ENCODE data around the gene IMPACT.

Gene IMPACT

DNA sequence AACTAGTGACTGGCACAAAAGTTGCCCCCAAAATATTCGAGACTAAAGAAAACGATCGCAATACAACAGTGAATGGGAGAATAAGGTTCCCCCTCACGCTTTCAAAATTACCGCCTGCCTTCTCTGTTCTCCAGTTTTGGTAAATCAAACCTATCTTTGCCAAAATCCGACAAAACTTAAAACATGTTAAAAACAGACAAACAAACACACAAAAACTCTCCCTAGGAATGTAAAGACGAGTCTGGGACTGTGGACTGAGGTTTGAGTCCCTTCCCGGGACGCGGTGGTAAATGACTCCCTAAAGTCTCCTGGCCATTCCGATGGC is 435 bp upstream of the IMPACT start:
- no peak for DNase-seq

DNA sequence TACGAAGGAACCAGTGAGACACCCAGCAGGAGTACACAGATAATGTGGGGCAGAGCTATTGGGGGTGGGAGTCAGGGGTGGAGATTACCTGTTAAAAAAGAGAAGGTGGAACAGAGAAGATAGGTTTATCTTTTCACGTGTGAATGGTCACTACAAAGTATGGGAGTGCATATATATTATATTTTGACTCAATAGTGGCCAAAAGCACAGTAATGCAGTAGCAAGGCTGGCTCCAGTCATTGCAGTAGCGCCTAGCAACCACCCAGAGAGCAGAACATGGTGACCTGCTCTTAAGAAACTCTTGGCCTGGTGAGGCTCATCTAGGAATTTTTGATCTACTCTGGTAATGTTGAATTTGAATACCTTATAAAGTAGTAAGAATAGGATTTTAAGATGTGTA is 1.0 kb downstream of the IMPACT start:
- no peak for DNase-seq

DNA sequence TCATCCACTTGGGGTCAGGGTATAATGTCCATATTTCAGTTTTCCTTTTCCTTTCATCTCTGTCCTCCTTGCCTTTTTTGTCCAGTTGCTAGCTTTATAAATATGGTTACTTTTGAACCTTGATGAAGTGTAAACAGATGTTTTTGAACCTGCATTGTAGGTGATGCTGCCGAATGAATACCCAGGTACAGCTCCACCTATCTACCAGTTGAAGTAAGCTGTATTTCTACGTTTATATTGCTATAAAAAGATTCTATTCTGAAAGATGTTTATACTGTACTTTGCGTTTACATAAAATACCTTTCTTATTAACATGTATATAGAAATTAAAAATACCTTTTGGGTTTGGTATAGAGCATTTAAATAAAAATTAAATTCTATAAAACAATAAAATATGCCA is 2.2 kb downstream of the IMPACT start:
- DNase-seq, result no peak

DNA sequence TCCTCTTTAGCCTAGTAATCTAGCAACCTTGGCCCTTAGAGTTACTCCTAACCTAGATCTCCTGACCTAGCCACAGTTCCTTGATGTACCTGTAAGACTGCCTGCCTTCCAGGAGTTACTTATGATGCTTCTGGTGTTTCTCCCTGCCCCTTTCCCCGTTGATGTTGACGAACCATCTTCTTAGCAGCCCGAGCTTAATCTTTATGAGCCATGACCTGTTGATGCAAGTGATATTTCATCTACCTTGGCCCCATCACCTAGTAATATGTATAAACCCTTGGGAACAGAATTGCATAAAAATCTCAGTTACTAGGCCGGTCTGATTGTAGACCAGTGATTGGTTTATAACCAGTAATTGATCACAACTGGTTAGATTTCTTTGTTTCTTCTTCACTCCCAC is 2.7 kb downstream of the IMPACT start:
- DNase-seq, result no peak

DNA sequence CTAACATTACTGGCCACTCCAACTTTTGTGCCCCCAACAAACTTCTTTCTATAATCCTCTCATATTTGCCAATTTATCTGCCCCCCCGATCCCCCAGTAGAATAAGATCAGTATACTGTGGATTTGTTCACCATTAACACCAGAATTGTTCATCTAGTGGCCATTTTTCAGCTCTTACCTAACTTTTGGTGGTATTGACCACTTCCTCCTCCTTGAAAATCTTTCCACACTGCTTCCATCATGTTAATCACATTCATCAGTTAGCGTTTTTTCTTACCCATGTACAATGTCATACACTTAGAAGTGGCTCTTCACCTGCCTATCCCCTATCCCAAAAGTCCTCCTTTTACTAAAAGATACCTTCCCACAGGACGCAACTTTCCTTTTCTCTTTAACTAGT is 6.1 kb downstream of the IMPACT start:
- DNase-seq, result no peak

DNA sequence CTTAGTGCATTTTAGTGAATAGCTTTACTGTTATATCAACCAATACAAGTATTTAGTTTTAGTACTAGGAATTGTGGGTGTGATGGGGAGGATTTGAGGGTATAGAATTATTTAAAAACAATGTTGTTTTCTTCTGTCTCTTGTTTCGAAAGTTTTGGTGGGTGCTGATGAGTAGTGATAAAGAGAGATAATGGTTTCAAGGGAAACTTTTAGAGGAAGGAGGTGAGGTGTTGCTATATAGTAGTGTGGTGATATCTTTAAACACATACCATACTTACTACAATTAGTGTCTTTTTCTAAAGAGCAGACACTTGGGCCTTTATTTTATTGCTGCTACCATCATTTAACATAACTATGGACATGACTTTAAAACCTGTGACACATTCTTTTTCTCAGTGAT is 10.5 kb downstream of the IMPACT start:
- no peak for DNase-seq

DNA sequence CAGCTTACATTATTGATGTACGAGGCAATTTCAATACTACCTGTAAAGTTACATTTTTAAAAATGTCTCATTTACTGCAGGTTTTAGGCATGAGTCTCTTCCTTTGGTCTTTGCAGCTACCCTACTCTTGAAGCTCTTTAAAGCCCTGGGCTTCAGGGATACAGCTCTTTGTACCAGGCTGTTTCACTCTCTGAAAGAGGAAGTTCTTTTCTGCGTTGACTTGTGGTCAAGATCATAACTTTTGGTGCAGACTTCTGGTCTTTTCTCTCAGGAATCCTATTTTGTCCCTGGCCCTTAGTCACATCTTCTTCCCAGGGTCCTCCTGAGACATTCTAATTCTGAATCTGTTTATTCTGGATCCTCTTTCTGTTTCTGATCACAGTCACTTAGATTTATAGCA is 17.4 kb downstream of the IMPACT start:
- no peak for DNase-seq

DNA sequence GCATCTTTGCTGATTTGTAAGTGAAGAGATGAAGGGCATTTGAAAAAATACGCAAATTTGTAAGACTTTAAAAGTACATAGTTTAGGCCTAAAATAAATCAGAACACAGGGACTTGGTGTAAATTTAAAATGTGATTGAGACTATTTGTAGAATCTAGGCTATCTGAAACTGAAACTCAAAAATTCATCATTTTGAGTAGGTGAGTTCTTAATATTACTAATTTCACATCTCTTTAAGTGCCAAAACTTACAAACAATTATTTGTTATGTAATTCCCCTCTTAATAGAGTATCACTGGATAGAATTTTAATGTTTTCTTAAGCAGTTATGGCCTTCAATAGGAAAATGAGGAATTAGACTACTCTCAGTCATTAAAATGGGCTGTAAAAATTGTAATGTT is 20.0 kb downstream of the IMPACT start:
- DNase-seq, result no peak

DNA sequence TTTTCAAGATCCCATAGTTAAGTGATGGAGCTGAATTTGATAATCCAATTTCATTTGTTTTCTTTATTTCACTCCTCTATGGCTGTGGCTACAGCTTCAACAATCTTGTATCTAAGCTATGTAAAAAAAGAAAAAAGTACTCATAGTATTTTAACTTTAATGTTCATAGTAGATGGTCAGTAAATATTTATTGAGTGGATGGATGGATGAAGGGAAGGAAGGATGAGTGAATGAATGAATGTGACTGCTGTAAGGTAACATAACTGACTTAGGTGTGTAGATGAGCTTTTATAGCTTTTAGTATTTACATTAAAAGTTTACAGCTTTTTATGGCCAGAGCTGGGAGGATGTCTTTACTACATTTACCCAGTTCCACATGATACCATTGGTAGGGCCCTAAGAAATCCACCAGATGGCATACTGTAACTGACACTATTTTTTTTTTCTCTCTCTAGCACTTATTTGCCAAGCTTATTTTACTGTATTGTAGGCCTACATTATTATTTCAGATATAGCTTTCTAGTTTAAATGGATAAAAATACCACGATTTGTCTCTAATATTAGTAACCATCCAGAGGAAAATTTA is 20.6 kb downstream of the IMPACT start:
- no peak for DNase-seq

DNA sequence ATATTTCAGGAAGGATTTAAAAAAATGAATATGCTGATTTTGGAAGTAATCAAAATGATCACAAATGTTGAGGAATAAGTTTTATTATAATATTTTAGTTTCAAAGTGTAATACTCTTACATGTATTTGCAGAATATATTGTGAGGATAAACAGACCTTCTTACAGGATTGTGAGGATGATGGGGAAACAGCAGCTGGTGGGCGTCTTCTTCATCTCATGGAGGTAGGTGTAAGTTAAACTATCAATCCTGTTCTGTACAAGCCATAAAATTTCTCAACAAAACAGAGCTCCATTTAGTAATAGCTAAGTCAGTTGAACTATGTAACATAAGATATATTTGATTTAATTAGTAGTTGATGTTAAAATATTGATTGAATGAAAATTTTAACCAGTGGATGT is 21.5 kb downstream of the IMPACT start:
- DNase-seq, result no peak

DNA sequence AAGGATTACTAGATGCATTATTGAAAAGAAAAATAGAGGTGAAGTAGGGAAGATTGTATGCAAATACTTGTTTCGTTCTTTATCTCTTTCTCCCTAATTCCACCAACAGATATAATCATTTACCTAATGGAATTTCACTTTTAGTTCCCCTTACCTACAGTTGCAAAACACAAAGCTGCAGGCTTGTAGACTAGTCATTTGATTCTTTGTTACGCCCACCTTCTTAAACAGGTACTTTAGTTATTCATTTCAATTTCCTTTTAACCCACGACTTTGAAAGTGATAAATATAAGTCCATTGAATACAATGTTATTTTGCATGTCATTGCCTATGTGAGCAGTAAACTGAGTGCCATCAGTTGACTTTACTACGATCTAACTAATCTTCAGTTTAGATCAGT is 30.1 kb downstream of the IMPACT start:
- no peak for DNase-seq

DNA sequence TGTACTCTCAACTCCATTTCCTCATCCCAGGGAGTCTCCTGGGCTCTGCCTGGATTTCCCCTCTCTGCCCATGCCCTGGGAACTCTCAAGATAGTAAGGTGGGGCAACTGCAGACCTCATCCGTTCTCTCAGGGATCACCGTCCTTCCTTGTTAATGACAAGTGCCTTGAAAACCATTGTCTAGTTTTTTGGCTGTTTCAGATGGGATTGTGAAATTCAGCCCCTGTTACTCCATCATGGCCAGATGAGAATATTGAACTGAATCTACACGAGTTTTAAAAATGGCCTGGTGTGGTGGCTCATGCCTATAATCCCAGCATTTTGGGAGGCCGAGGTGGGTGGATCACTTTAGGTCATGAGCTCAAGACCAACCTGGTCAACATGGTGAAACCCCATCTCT is 33.3 kb downstream of the IMPACT start:
- no peak for DNase-seq

DNA sequence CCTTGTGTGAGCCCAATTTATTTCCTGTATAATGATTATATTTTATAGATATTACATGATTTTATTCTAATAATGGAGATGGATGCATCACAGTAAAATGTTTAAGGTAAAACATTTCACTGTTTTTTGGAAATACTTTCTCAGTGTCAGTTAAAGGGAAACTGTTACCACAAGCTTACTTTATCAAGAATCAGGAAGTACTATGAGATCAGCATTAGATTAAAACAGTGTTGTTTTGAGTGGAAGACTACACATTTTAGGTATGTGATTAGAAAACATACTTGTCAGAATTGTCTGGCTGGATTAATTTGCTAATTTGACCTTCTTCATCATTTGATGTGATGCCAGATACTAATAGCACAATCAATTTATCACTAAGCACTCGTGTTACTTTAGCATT is 33.9 kb downstream of the IMPACT start, which contains the start of gene HRH4:
Gene HRH4, plus strand, starts transcription at position 250 of the 400 bp plus-strand sequence. Its CDS starts 92 bp downstream, at position 342.
- DNase-seq, result no peak

DNA sequence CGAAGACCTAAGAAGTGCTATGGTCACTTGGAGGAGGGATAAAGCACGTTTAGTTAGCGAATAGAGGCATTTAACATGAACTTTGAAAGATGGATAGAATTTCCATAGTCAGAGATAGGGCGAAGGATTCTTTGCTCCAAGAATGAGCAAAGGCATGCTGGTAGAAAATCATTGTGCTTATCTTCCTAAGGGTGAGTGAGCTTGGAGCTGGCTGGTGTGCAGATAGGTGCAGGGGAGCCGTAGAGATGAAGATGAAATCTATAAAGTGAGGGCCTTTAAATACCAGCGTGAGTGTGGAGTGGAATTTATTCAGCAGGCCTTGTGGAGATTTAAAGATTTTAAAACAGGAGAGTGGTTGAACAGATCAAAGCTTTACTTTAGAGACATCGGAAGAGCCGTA is 35.5 kb downstream of the IMPACT start:
- no peak for DNase-seq

DNA sequence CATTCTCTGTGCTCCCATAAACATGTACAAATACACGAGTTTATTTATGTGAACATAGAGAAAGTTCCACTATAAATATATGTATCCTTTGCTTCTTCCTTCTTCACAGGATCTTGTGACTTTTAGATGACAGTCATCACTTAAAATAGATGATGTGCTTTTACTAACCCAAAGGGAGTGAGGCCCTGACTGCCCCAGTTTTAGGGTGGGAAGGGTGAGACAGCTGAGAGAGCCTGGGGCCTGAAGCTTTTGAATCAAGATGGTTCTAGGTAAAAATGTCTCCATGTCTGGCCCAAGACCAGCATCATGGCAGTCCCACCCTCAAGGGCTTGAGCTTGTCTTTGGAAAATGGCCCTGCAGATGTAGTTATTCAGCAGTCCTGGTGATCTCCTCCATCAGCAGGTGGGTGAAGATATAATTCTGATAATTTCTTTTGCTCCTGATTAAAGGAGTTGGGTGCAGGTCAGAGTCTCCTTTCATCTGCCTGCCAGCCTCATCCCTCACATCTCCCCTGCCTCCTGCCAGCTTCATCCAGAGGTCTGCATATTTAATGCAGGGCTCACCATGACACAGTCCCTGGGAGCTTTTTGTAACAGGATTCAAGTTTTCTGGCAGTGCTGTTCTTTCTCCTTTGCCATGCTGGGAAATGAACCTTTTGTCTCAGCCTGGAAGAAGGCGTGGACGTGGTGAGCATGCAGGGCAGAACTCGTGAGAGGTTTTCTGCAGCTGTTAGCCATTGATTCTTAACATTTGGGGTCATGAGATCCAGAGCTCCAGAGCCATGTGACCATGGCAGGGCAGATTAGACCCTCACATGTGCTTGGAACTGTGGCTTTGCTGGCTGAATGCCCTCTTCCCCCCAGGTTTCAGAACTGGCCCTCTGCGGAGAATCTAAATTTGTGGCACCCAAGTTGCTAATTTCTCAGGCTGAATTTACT is 36.6 kb downstream of the IMPACT start:
- no peak for DNase-seq

DNA sequence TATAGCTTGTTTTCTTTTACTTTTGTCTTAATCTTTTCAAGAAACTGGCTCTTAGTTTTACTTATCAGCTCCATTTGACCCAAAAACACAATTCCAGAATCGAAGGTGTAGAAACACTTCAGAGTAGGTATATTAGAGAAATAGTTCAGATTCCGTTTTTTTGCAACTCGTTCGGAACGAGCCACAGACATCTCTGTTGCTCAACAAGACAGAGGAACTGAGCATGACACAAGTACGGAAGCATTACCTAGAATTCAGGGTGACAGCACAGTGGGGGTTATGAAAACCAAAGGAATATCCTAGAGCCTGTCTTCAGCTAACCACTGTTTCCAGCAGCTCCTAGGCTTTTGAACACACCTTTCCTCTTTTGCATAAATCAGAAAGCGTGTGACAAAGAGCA is 39.0 kb downstream of the IMPACT start:
- no peak for DNase-seq

DNA sequence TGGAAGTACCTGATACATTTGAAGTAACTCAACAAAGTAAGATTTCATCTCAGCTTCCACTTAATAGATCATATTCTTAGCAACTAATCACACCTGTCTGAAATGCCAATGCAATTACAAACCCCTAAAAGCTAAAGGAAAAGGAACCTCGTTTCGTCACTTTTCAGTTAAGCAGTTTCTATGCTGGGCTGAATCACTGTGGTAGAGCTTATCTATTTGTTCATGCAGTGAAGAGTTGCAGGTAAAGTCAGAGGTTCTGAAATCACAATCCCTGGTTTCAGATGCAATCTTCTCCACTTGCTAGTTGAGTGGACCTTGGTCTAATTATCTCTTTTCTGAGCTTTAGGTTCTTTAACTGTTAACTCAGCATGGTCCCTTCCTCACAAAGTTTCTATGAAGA is 40.3 kb downstream of the IMPACT start:
- no peak for DNase-seq

DNA sequence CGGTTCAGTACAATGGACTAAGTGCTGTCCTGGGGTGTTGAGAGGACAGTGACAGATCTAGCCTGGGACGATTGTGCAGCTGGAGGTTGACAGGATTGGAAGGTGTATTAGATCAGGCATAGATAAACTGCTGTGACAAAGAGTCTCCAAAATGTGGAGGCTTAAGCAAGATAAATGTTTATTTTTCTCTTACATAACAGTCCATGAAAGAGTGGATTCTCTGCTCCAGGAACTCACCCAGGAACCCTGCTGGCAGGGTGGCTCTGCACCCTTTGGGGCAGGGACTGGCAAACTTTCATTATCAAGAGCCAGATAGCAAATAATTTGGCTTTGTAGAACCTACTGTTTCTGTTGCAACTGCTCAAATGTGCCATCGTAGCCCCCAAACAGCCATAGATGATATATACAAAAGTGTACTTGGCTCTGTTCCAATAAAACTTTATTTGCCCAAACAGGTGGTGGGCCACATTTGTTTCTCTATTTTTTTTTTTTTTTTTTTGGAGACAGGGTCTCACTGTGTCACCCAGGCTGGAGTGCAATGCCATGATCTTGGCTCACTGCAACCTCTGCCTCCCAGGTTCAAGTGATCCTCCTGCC is 43.6 kb downstream of the IMPACT start:
- no peak for DNase-seq

DNA sequence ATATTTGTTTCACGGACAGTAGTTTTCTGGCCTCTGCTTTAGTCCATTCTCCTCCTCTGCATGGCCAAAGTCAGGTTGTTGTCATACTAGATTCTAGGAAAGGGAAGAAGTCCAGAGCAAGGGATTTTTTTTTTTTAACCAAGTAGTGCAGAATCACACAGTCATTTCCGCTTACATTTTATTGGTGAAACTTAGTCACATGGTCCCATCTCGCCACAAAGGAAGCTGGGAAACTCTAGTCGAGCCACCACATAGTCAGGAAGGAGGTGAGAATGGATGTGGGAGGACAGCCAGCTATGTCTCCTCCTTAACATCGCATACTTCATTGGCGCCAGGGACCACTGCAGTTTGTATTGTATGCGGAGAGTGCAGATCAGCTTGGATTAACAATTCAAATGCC is 44.3 kb downstream of the IMPACT start:
- no peak for DNase-seq

DNA sequence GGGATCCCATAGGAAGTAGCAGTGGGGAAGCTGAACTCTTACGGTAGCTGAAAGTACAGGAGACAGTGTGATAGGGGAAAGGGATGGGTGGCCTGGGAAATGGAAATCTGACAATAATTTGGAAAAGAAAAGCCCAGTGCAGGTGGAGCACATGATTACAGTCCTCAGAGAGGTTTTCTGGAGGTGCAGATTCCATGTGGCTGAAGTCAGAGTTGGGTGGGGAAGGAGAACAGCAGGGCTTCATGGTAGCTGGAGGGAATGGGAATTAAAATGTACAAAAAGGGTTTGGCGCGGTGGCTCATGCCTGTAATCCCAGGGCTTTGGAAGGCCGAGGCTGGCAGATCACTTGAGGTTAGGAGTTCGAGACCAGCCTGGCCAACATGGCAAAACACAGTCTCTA is 46.1 kb downstream of the IMPACT start:
- no peak for DNase-seq

DNA sequence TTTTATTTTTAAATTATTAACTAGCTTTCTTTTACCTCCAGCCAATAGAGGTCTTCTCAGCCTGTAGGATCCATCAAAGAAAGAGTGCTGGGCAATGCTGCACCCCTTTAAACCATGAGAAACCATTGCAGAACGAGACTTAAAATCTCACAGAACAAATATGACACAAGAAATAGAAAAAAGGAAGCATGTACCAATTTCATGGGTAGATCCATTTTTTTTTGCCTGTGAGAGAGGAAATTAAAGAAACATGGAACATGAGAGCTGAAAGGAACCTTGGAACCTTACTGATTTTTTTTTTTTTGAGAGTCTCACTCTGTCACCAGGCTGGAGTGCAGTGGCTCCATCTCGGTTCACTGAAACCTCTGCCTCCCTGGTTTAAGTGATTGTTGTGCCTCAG is 47.9 kb downstream of the IMPACT start:
- DNase-seq, result no peak

DNA sequence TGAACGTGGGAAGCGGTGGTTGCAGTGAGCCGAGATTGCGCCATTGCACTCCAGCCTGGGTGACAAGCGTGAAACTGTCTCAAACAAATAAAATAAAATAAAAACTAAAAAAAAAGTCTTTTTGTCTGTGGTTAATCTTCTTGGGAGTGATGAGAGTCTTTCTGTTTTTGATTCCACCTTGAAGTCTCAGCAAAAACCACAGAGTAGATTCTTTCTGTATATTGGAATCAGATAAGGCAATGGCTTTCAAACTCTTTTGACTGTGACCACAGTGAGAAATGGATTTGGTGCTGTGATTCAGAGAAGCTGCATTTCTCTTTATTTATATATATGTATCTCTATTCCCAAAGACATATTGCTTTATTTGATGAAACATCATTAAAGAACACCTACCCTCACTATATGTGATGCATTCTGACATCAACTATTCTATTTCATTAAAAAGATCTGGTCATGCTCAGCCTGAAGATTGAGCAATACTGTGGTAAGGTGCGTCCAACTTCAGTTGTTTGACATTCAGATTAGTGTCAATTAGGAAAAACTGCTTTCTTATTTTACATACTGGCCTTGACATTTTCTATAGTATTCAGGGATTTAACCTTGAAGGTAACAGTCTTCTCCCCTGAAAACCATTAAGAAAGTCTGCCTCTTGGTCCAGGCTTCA is 49.6 kb downstream of the IMPACT start:
- no peak for DNase-seq

DNA sequence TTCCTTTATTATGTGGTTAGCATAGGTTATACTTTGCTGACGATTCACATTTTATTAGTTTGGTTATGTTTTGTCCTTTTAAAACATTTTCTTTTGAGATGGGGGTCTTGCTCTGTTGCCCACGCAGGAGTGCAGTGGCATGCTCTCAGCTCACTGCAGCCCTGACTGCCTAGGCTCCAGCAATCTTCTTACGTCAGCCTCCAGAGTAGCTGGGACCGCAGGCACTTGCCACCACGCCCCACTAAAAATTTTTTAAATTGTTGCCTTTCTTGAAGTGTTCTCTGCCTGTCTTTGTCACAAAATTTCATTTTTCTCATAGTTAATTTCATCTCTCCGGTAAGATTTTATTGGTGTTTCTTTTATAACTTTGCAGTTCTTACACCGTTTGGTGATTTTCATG is 52.9 kb downstream of the IMPACT start:
- DNase-seq, result no peak

DNA sequence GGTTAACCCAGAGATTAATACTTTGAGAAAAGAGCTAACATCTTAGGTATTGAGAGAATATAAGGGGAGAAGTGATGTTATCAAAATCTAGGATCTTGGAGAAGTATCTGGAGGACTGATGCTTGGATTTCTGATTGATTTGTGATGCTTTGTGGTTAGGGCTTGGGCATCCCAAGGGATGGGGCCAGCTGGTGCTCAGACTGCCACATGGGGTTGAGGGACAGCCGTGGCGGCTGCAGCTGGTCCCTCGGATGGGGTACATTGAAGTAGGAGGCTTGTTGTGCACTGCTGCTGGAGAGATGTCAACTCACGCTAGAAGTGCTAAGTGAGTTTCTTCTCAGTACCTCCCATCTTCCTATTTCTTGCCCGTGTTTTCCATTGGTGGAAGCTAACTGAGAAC is 56.4 kb downstream of the IMPACT start:
- DNase-seq, result no peak

Measured in CD4-positive, alpha-beta T cell treated with Interleukin-12 subunit alpha and Interleukin-12 subunit beta, for 1 hour (primary cell).